Osteoblast (primary cell): ENCODE results near the gene KCNJ18. TPM values are rescaled to one million over a fixed set of nuclear protein-coding genes. Genes with fewer than 3 reads are reported as not detected.
"Not testable (repeated sequence)": the region's sequence is repeated elsewhere in the genome, so short reads cannot be mapped to it uniquely, and the experiment has no call there.

Experiments used
- DNase-seq: peaks from one replicate; pipeline ENCODE4 v3.0.0; 2011; ENCODE audit warnings: low spot score, mixed read lengths; ENCODE audit not compliant: insufficient read length; ENCODE audit errors: missing footprints
- H2AFZ ChIP-seq: 2 replicates; pipeline ENCODE4 v1.6.0; 2011; ENCODE audit warnings: mild to moderate bottlenecking, low read length
- H3K27ac ChIP-seq: 2 replicates; pipeline ENCODE4 v1.5.1; 2011; ENCODE audit warnings: mild to moderate bottlenecking, low read depth, low read length, moderate library complexity
- H3K27me3 ChIP-seq: 2 replicates; pipeline ENCODE4 v1.6.0; 2012; ENCODE audit warnings: mild to moderate bottlenecking, control low read depth, inconsistent platforms, low read length, moderate library complexity; ENCODE audit not compliant: insufficient read depth
- H3K36me3 ChIP-seq: 2 replicates; pipeline ENCODE4 v1.5.1; 2011; ENCODE audit warnings: mild to moderate bottlenecking, low read length, control low read depth, moderate library complexity; ENCODE audit not compliant: insufficient read depth
- H3K4me1 ChIP-seq: 2 replicates; pipeline ENCODE4 v1.5.1; 2011; ENCODE audit warnings: mild to moderate bottlenecking, low read length, control low read depth, moderate library complexity; ENCODE audit not compliant: insufficient read depth
- H3K4me2 ChIP-seq: 2 replicates; pipeline ENCODE4 v1.6.0; 2011; ENCODE audit warnings: mild to moderate bottlenecking, low read length; ENCODE audit not compliant: insufficient read depth
- H3K4me3 ChIP-seq: fragments of 200-600 bp; sonication (generic); 3 replicates; pipeline ENCODE4 v1.5.1; 2012; ENCODE audit warnings: mild to moderate bottlenecking, low read length, inconsistent platforms; ENCODE audit not compliant: insufficient read depth
- H3K79me2 ChIP-seq: 2 replicates; pipeline ENCODE4 v1.6.0; 2012; ENCODE audit warnings: mild to moderate bottlenecking, low read length, control low read depth, inconsistent platforms; ENCODE audit not compliant: insufficient read depth
- H3K9me3 ChIP-seq: 2 replicates; pipeline ENCODE4 v1.5.1; 2011; ENCODE audit warnings: low read depth, low read length, control low read depth
- H4K20me1 ChIP-seq: 2 replicates; pipeline ENCODE4 v1.6.0; 2012; ENCODE audit warnings: mild to moderate bottlenecking, low read length, control low read depth; ENCODE audit not compliant: insufficient read depth
- total RNA-seq: library from RNA; depleted of rRNA; stranded (reverse); fragments of >200 nt; gene quantifications from 2 replicates; pipeline ENCODE4 v1.2.3, GENCODE V29; 2012

KCNJ18 gene
- total RNA-seq, 1 donor = not detected

DNA sequence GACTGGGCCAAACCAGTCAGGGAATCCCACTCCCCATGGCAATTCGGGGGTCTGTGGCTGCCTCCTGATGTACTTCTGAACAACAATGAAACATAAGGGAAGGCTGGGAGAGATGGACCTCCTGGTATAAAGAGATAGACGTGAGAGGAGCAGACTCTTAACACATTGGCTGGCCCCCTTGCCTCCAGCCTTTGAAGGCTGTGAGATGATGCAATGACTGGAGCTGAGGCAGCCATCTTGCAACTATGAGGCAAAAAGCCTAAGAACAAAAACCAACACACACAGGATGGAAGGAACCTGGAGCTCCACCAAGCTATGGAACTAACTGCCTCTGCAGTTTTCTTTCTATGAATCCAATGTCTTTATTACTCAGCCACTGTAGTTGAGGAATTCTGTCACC is 58.8 kb downstream of the KCNJ18 start:
- H3K4me3 ChIP-seq, H3K9me3 ChIP-seq, H3K79me2 ChIP-seq, H4K20me1 ChIP-seq, DNase-seq, H3K27ac ChIP-seq, H3K27me3 ChIP-seq, H3K36me3 ChIP-seq, H3K4me2 ChIP-seq, H3K4me1 ChIP-seq, H2AFZ ChIP-seq: not testable (repeated sequence)
